ENCODE results near the gene MLX. TPM values are rescaled to one million over a fixed set of nuclear protein-coding genes. Genes with fewer than 3 reads are reported as not detected.

MLX gene
- total and polyA plus RNA-seq, 10 of the 15 experiments (the other 5 are each of a cell fraction or from before 2014, with no cell fraction given) = 34.4 to 65.0 (median 44.4) TPM

DNA sequence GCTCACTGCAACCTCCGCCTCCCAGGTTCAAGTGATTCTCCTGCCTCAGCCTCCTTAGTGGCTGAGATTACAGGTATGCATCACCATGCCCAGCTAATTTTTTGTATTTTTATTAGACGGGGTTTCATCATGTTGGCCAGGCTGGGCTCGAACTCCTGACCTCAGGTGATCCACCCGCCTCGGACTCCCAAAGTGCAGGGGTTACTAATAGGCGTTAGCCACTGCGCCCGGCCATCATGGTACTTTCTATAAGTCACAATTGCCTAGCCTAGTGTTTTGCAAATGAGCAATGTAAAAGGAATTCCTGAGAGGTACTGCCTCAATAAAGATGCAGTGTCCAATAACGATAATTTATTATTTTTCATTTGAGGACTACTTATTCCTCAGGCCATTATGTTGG, 24.5 kb downstream of the MLX start:
- Histone ChIP-seq H3K4me1 (ENCODE audit: control insufficient read depth, insufficient read depth, low read length) (peaks cover 17% of the 10 kb centered on the region), H3K9ac (ENCODE audit: control insufficient read depth, insufficient read depth, low read length) (no peak overlapping the region), H3K79me2 (ENCODE audit: control insufficient read depth, insufficient read depth, low read length) (peaks cover 1% of the 10 kb centered on the region; the same call in 1 of the 2 replicates), H3K36me3 (ENCODE audit: control insufficient read depth in 2 of 2, insufficient read depth in 2 of 2, low read length in 1 of 2) (peaks cover 0 to 27% of the 10 kb centered on the region in 2 experiments; a peak in 3 of 4 replicates), H3K27me3 (replicated peaks in 1 of 2; ENCODE audit: control insufficient read depth in 2 of 2, insufficient read depth in 2 of 2, low read length in 1 of 2) (no peaks in the 10 kb centered on the region), H3K4me2 (ENCODE audit: control insufficient read depth, insufficient read depth) (no peak overlapping the region), H3K9me3 (replicated peaks; ENCODE audit: control insufficient read depth, insufficient read depth, low read length) (no peaks in the 10 kb centered on the region), H3K27ac (ENCODE audit: control insufficient read depth, insufficient read depth) (no peak overlapping the region), H4K20me1 (ENCODE audit: control insufficient read depth, insufficient read depth) (no peaks in the 10 kb centered on the region; the same call in 1 of the 2 replicates), H2AFZ (ENCODE audit: control insufficient read depth, low read depth, low read length) (no peak overlapping the region), H3K4me3 (no peak overlapping the region)
- BruUV-seq (replicated peaks) = no TSS peak
- no peak for TF ChIP-seq HDAC6 (IDR thresholded peaks at IDR 0.05; ENCODE audit: unreplicated experiment)
- TF ChIP-seq NFXL1 (IDR thresholded peaks at IDR 0.05; ENCODE audit: borderline replicate concordance) = no peak
- TF ChIP-seq STAT3 (IDR thresholded peaks at IDR 0.05; ENCODE audit: low read depth, low read length) = no peak
- no peak for TF ChIP-seq SMAD1 (IDR thresholded peaks at IDR 0.05; ENCODE audit: low read depth, partially characterized antibody)
- no peak for TF ChIP-seq ZNF207 (IDR thresholded peaks at IDR 0.05; ENCODE audit: borderline replicate concordance)
- TF ChIP-seq EP300 (IDR thresholded peaks at IDR 0.05; ENCODE audit: borderline replicate concordance in 1 of 2, control insufficient read depth in 1 of 2, low read depth in 2 of 2, low read length in 2 of 2) = no peak
- TF ChIP-seq ZNF384 (IDR thresholded peaks at IDR 0.05; ENCODE audit: borderline replicate concordance, low read depth, low read length) = no peak
- TF ChIP-seq, protein P1, sequence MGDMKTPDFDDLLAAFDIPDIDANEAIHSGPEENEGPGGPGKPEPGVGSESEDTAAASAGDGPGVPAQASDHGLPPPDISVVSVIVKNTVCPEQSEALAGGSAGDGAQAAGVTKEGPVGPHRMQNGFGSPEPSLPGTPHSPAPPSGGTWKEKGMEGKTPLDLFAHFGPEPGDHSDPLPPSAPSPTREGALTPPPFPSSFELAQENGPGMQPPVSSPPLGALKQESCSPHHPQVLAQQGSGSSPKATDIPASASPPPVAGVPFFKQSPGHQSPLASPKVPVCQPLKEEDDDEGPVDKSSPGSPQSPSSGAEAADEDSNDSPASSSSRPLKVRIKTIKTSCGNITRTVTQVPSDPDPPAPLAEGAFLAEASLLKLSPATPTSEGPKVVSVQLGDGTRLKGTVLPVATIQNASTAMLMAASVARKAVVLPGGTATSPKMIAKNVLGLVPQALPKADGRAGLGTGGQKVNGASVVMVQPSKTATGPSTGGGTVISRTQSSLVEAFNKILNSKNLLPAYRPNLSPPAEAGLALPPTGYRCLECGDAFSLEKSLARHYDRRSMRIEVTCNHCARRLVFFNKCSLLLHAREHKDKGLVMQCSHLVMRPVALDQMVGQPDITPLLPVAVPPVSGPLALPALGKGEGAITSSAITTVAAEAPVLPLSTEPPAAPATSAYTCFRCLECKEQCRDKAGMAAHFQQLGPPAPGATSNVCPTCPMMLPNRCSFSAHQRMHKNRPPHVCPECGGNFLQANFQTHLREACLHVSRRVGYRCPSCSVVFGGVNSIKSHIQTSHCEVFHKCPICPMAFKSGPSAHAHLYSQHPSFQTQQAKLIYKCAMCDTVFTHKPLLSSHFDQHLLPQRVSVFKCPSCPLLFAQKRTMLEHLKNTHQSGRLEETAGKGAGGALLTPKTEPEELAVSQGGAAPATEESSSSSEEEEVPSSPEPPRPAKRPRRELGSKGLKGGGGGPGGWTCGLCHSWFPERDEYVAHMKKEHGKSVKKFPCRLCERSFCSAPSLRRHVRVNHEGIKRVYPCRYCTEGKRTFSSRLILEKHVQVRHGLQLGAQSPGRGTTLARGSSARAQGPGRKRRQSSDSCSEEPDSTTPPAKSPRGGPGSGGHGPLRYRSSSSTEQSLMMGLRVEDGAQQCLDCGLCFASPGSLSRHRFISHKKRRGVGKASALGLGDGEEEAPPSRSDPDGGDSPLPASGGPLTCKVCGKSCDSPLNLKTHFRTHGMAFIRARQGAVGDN (IDR thresholded peaks at IDR 0.05) = no peak
- RAD21 ChIA-PET (ENCODE audit: unreplicated experiment) = interaction anchor here (0.6 kb wide), 1 partner anchor 14 kb away, joined by 4 read pairs; no protein-coding TSS in a partner anchor
- FAIRE-seq = no peak
- no peak for DNase-seq (ENCODE audit: low read depth, low spot score)
- in situ Hi-C loops (cut with MboI) = no loop called here
- WGBS (ENCODE audit: insufficient coverage, insufficient replicate concordance, low lambda C conversion rate, missing lambda C conversion rate) = 95% methylated on average over 9 of the region's 9 CpGs
- POLR2A ChIA-PET = no interaction called here
- CTCF ChIA-PET = interaction anchor here (0.8 to 1.6 kb wide), 5 partner anchors 10 to 172 kb away, joined by 3 to 8 read pairs (median 3); partner anchors contain the start of gene PSMC3IP
- SMC1A ChIA-PET (ENCODE audit: uncharacterized antibody, unreplicated experiment) = interaction anchor here (0.5 to 1.3 kb wide), 4 partner anchors 8 to 347 kb away, joined by 3 to 4 read pairs (median 3); no protein-coding TSS in a partner anchor
- ATAC-seq = no peak
- intact Hi-C loops (cut with micrococcal nuclease; ENCODE audit: unreplicated experiment) = no loop called here
